ENCODE results near the gene ALDH8A1. TPM values are rescaled to one million over a fixed set of nuclear protein-coding genes. Genes with fewer than 3 reads are reported as not detected.
A peak's percentile ranks its signal among the peaks of the same experiment; 100 is the strongest.

The ALDH8A1 gene
- total and polyA plus RNA-seq, 7 donors, result 0.58 to 3.8 (median 1.2) TPM; not detected in 2

GRCh38 chr6:134938896-134939295 is 11.0 kb downstream of the ALDH8A1 start:
- intact Hi-C loops (cut with DNase I), result no loop called here
- H3K27ac ChIP-seq, result no peak overlapping the region
- no peaks in the 10 kb centered on the region for H3K9me3 ChIP-seq
- no peak for TF ChIP-seq EP300 (IDR thresholded peaks at IDR 0.05)
- no peak for TF ChIP-seq POLR2A (IDR thresholded peaks at IDR 0.05)
- no peak for TF ChIP-seq POLR2AphosphoS5 (IDR thresholded peaks at IDR 0.05)
- no peak for TF ChIP-seq CTCF (IDR thresholded peaks at IDR 0.05)
- no peaks in the 10 kb centered on the region for H3K27me3 ChIP-seq
- DNase-seq, result no peak
- H3K4me1 ChIP-seq, result peaks cover 0 to 13% (median 6%) of the 10 kb centered on the region in 4 donors
- H3K36me3 ChIP-seq, result no peaks in the 10 kb centered on the region
- WGBS, 2 donors, result 53 to 78% methylated on average over 5 of the region's 5 CpGs
- H3K4me3 ChIP-seq, result no peak overlapping the region

GRCh38 chr6:134937426-134937825 is 12.5 kb downstream of the ALDH8A1 start:
- Histone ChIP-seq H3K4me3 (no peak overlapping the region), H3K27me3 (no peaks in the 10 kb centered on the region), H3K9me3 (no peaks in the 10 kb centered on the region), H3K27ac (peak overlapping the region in 1 of 4 donors; percentile 10), H3K36me3 (no peaks in the 10 kb centered on the region), H3K4me1 (peaks cover 0 to 13% (median 6%) of the 10 kb centered on the region in 4 donors)
- TF ChIP-seq POLR2A (IDR thresholded peaks at IDR 0.05) (no peak), EP300 (IDR thresholded peaks at IDR 0.05) (no peak)
- WGBS, 2 donors, result 85 to 94% methylated on average over 5 of the region's 5 CpGs
- no peak for DNase-seq
- intact Hi-C loops (cut with DNase I), result no loop called here

- DNase-seq, result no peak
- no peaks in the 10 kb centered on the region for H3K9me3 ChIP-seq
- no peaks in the 10 kb centered on the region for H3K27me3 ChIP-seq
- H3K36me3 ChIP-seq, result no peaks in the 10 kb centered on the region
- intact Hi-C loops (cut with DNase I), result no loop called here
- no peak for TF ChIP-seq CTCF (IDR thresholded peaks at IDR 0.05)
- TF ChIP-seq POLR2A (IDR thresholded peaks at IDR 0.05), result no peak
- TF ChIP-seq EP300 (IDR thresholded peaks at IDR 0.05), result no peak
- no peak for TF ChIP-seq POLR2AphosphoS5 (IDR thresholded peaks at IDR 0.05)
- peak overlapping the region in 1 of 4 donors; percentile 10 for H3K27ac ChIP-seq
- H3K4me3 ChIP-seq, result no peak overlapping the region
- 81 to 83% methylated on average over 5 of the region's 5 CpGs for WGBS, 2 donors
- H3K4me1 ChIP-seq, result peaks cover 0 to 13% (median 6%) of the 10 kb centered on the region in 4 donors
These were observed 13.0 kb downstream of the ALDH8A1 start for GRCh38 chr6:134936931-134937330.

- no peak for DNase-seq
- peaks cover 0 to 13% (median 6%) of the 10 kb centered on the region in 4 donors for H3K4me1 ChIP-seq
- no peaks in the 10 kb centered on the region for H3K27me3 ChIP-seq
- WGBS, 2 donors, result 95 to 96% methylated on average over 5 of the region's 5 CpGs
- no peak overlapping the region for H3K4me3 ChIP-seq
- H3K36me3 ChIP-seq, result no peaks in the 10 kb centered on the region
- no peak overlapping the region for H3K27ac ChIP-seq
- TF ChIP-seq POLR2A (IDR thresholded peaks at IDR 0.05) (no peak), EP300 (IDR thresholded peaks at IDR 0.05) (no peak), CTCF (IDR thresholded peaks at IDR 0.05) (no peak), POLR2AphosphoS5 (IDR thresholded peaks at IDR 0.05) (no peak)
- intact Hi-C loops (cut with DNase I), result no loop called here
- no peaks in the 10 kb centered on the region for H3K9me3 ChIP-seq
These were observed 13.4 kb downstream of the ALDH8A1 start for GRCh38 chr6:134936476-134936875.

- Histone ChIP-seq H3K27me3 (no peaks in the 10 kb centered on the region), H3K4me3 (no peak overlapping the region), H3K27ac (no peak overlapping the region), H3K4me1 (peaks cover 0 to 13% (median 6%) of the 10 kb centered on the region in 4 donors), H3K9me3 (no peaks in the 10 kb centered on the region), H3K36me3 (no peaks in the 10 kb centered on the region)
- DNase-seq, result no peak
- intact Hi-C loops (cut with DNase I), result no loop called here
- no peak for TF ChIP-seq EP300 (IDR thresholded peaks at IDR 0.05)
- TF ChIP-seq CTCF (IDR thresholded peaks at IDR 0.05), result no peak
- TF ChIP-seq POLR2AphosphoS5 (IDR thresholded peaks at IDR 0.05), result no peak
- TF ChIP-seq POLR2A (IDR thresholded peaks at IDR 0.05), result no peak
- WGBS, 2 donors, result 71 to 91% methylated on average over 5 of the region's 5 CpGs
These were observed 15.0 kb downstream of the ALDH8A1 start for GRCh38 chr6:134934793-134935485.
